Hepatocyte (in vitro differentiated cells): ENCODE results near the gene RABL6.

Source experiments
- EZH2 ChIP-seq: fragments of 200-600 bp; sonication (generic); IDR thresholded peaks from 2 replicates; pipeline ENCODE4 v1.6.1; 2016; ENCODE audit warnings: antibody characterized with exemption, mild to moderate bottlenecking, borderline replicate concordance
- TF ChIP-seq, protein P1 (sequence below): fragments of 200-600 bp; sonication (generic); IDR thresholded peaks from 2 replicates; pipeline ENCODE4 v1.5.1; 2016; ENCODE audit warnings: antibody characterized with exemption, mild to moderate bottlenecking; ENCODE audit not compliant: poor library complexity

DNA sequence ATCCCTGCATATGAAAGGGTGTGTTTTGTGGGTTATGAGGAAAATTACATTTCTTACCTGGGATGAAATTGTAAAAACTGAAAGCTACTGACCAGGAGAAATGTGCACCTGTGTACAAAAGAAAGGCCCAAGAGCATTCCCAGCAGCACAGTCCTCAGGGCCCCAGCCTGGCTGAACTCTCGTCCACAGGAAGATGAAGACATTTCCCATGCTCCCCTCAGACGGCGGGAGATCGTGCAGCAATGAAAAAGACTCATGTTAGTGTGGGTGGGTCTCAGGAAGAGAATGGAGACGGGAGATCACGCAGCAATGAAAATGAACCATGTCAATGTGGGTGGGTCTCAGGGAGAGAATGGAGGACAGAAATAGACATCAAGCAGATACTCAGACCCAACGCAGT, 30.8 kb upstream of the RABL6 start:
- no peak for TF ChIP-seq EZH2
- TF ChIP-seq, protein P1, sequence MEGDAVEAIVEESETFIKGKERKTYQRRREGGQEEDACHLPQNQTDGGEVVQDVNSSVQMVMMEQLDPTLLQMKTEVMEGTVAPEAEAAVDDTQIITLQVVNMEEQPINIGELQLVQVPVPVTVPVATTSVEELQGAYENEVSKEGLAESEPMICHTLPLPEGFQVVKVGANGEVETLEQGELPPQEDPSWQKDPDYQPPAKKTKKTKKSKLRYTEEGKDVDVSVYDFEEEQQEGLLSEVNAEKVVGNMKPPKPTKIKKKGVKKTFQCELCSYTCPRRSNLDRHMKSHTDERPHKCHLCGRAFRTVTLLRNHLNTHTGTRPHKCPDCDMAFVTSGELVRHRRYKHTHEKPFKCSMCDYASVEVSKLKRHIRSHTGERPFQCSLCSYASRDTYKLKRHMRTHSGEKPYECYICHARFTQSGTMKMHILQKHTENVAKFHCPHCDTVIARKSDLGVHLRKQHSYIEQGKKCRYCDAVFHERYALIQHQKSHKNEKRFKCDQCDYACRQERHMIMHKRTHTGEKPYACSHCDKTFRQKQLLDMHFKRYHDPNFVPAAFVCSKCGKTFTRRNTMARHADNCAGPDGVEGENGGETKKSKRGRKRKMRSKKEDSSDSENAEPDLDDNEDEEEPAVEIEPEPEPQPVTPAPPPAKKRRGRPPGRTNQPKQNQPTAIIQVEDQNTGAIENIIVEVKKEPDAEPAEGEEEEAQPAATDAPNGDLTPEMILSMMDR: no peak
